ENCODE results near the gene LPIN1. TPM values are rescaled to one million over a fixed set of nuclear protein-coding genes. Genes with fewer than 3 reads are reported as not detected.

The LPIN1 gene
- polyA plus RNA-seq, 2 of the 4 experiments (the other 2 are of a cell fraction) = 19.2 to 27.5 TPM

GRCh38 chr2:11764920-11765319 lies 18.5 kb downstream of the LPIN1 start:
- no peak for ATAC-seq
- WGBS (ENCODE audit: missing lambda C conversion rate) = 93% methylated on average over 9 of the region's 10 CpGs

GRCh38 chr2:11765501-11765900 lies 19.1 kb downstream of the LPIN1 start:
- TF ChIP-seq ZSCAN20 (CRISPR knock-in tag; IDR thresholded peaks at IDR 0.05) (no peak), CHD2 (IDR thresholded peaks at IDR 0.05; ENCODE audit: low read length, partially characterized antibody) (no peak), RCOR1 (IDR thresholded peaks at IDR 0.05; ENCODE audit: low read depth, low read length) (no peak), ZFP36 (IDR thresholded peaks at IDR 0.05; ENCODE audit: borderline replicate concordance, partially characterized antibody) (no peak)
- WGBS (ENCODE audit: missing lambda C conversion rate) = 88% methylated on average over 13 of the region's 13 CpGs
- FAIRE-seq = no peak
- Histone ChIP-seq H3K4me1 (peaks cover 5% of the 10 kb centered on the region; the same call in 1 of the 3 replicates), H3K9me3 (no peaks in the 10 kb centered on the region), H3K4me3 (no peak overlapping the region), H3K27ac (no peak overlapping the region), H3K4me2 (no peak overlapping the region)
- ATAC-seq = no peak
- DNase-seq (ENCODE audit: low read depth in 1 of 2, low spot score in 1 of 2) = no peak
- ChIA-PET CTCF (interaction anchor here (1.0 to 4.9 kb wide), 9 partner anchors 12 to 85 kb away, joined by 3 to 20 read pairs (median 5); no protein-coding TSS in a partner anchor), POLR2A (no interaction called here)

More at GRCh38 chr2:11764920-11765319, 18.5 kb downstream of the LPIN1 start:
- peaks cover 5% of the 10 kb centered on the region; the same call in 1 of the 3 replicates for H3K4me1 ChIP-seq
- no peak for FAIRE-seq
- POLR2A ChIA-PET = no interaction called here
- no peak overlapping the region for H3K4me3 ChIP-seq
- no peak for TF ChIP-seq NPAS2 (CRISPR knock-in tag; IDR thresholded peaks at IDR 0.05; ENCODE audit: borderline replicate concordance)
- no peak for TF ChIP-seq FOXS1 (CRISPR knock-in tag; IDR thresholded peaks at IDR 0.05)
- no peak for TF ChIP-seq EHF (CRISPR knock-in tag; IDR thresholded peaks at IDR 0.05)
- no peak for TF ChIP-seq HOXA7 (CRISPR knock-in tag; IDR thresholded peaks at IDR 0.05)
- no peak for TF ChIP-seq HDAC2 (IDR thresholded peaks at IDR 0.05)
- TF ChIP-seq MAFK (IDR thresholded peaks at IDR 0.05; ENCODE audit: partially characterized antibody) = no peak
- TF ChIP-seq HOXB5 (CRISPR knock-in tag; IDR thresholded peaks at IDR 0.05) = no peak
- no peak for TF ChIP-seq POLR2A (IDR thresholded peaks at IDR 0.05; ENCODE audit: low read length)
- no peak for TF ChIP-seq USF2 (IDR thresholded peaks at IDR 0.05)
- TF ChIP-seq SREBF2 (IDR thresholded peaks at IDR 0.05) = no peak
- TF ChIP-seq RNF2 (IDR thresholded peaks at IDR 0.05; ENCODE audit: borderline replicate concordance, low read depth) = no peak
- TF ChIP-seq PHF8 (IDR thresholded peaks at IDR 0.05; ENCODE audit: borderline replicate concordance, low read depth) = no peak
- no peak for TF ChIP-seq HOXB13 (CRISPR knock-in tag; IDR thresholded peaks at IDR 0.05; ENCODE audit: low read depth)
- TF ChIP-seq ZFP36 (IDR thresholded peaks at IDR 0.05; ENCODE audit: borderline replicate concordance, partially characterized antibody) = no peak
- no peak for TF ChIP-seq POLR2AphosphoS2 (conservative IDR thresholded peaks at IDR 0.05; ENCODE audit: low read length)
- no peaks in the 10 kb centered on the region for H3K9me3 ChIP-seq
- no peak for DNase-seq (ENCODE audit: low read depth in 1 of 2, low spot score in 1 of 2)
- H3K4me2 ChIP-seq = no peak overlapping the region
- H3K27ac ChIP-seq = no peak overlapping the region
- CTCF ChIA-PET = interaction anchor here (0.8 to 4.9 kb wide), 6 partner anchors 15 to 84 kb away, joined by 3 to 20 read pairs (median 10); no protein-coding TSS in a partner anchor

- CTCF ChIA-PET = interaction anchor here (1.0 to 4.9 kb wide), 10 partner anchors 12 to 86 kb away, joined by 3 to 20 read pairs (median 7); no protein-coding TSS in a partner anchor
- Histone ChIP-seq H3K27ac (no peak overlapping the region), H3K4me2 (no peak overlapping the region), H3K9me3 (no peaks in the 10 kb centered on the region), H3K4me1 (peaks cover 4% of the 10 kb centered on the region; the same call in 1 of the 3 replicates), H3K4me3 (no peak overlapping the region)
- TF ChIP-seq CEBPB (IDR thresholded peaks at IDR 0.05) = no peak
- TF ChIP-seq EHMT2 (IDR thresholded peaks at IDR 0.05; ENCODE audit: low read depth) = no peak
- TF ChIP-seq FOSL2 (IDR thresholded peaks at IDR 0.05) = no peak
- TF ChIP-seq FOSL2 (CRISPR knock-in tag; IDR thresholded peaks at IDR 0.05) = no peak
- TF ChIP-seq JUNB (IDR thresholded peaks at IDR 0.05) = no peak
- TF ChIP-seq MAZ (IDR thresholded peaks at IDR 0.05; ENCODE audit: borderline replicate concordance, low read depth, low read length) = no peak
- TF ChIP-seq CHD2 (IDR thresholded peaks at IDR 0.05; ENCODE audit: low read length, partially characterized antibody) = no peak
- no peak for TF ChIP-seq POLR2AphosphoS2 (conservative IDR thresholded peaks at IDR 0.05; ENCODE audit: low read length)
- no peak for TF ChIP-seq KDM1A (IDR thresholded peaks at IDR 0.05; ENCODE audit: low read depth)
- no peak for TF ChIP-seq ESRRA (IDR thresholded peaks at IDR 0.05; ENCODE audit: borderline replicate concordance, low read length)
- POLR2A ChIA-PET = no interaction called here
- DNase-seq (ENCODE audit: low read depth in 1 of 2, low spot score in 1 of 2) (no peak), ATAC-seq (no peak), FAIRE-seq (no peak)
- 79% methylated on average over 5 of the region's 5 CpGs for WGBS (ENCODE audit: missing lambda C conversion rate)
Observed at GRCh38 chr2:11766016-11766415, 19.6 kb downstream of the LPIN1 start.

Measured in A549 (cell line).